GM21619 (cell line): ENCODE results near the gene CGREF1.
"Not testable (repeated sequence)": the region's sequence is repeated elsewhere in the genome, so short reads cannot be mapped to it uniquely, and the experiment has no call there.

Experiments used
- ATAC-seq: cut with Tn5 transposase; IDR thresholded peaks from one replicate; pipeline ENCODE4 v1.9.1; 2021; ENCODE audit not compliant: unreplicated experiment

The CGREF1 gene

GRCh38 chr2:27111392-27112078, 7.4 kb downstream of the CGREF1 start:
- ATAC-seq: not testable (repeated sequence)

- ATAC-seq: not testable (repeated sequence)
These were observed 8.2 kb downstream of the CGREF1 start for GRCh38 chr2:27110603-27111352.

- ATAC-seq: no peak
These were observed 9.8 kb downstream of the CGREF1 start for GRCh38 chr2:27109083-27109482.

- no peak for ATAC-seq
These were observed 10.7 kb downstream of the CGREF1 start for GRCh38 chr2:27108221-27108620.

- no peak for ATAC-seq
These were observed 12.9 kb downstream of the CGREF1 start for GRCh38 chr2:27105981-27106380.

GRCh38 chr2:27102329-27102728, 16.6 kb downstream of the CGREF1 start:
- ATAC-seq: no peak

GRCh38 chr2:27100036-27100435, 18.9 kb downstream of the CGREF1 start:
- no peak for ATAC-seq

GRCh38 chr2:27099334-27099955, 19.5 kb downstream of the CGREF1 start:
- no peak for ATAC-seq

GRCh38 chr2:27097341-27097740, 21.6 kb downstream of the CGREF1 start:
- no peak for ATAC-seq

GRCh38 chr2:27096748-27097297, 22.1 kb downstream of the CGREF1 start:
- no peak for ATAC-seq

GRCh38 chr2:27095745-27096651, 22.9 kb downstream of the CGREF1 start:
- ATAC-seq: no peak

GRCh38 chr2:27095427-27095744, 23.5 kb downstream of the CGREF1 start:
- ATAC-seq: no peak

GRCh38 chr2:27094353-27094984, 24.5 kb downstream of the CGREF1 start:
- no peak for ATAC-seq

GRCh38 chr2:27093430-27094352, 25.2 kb downstream of the CGREF1 start:
- ATAC-seq: no peak

- ATAC-seq: no peak
These were observed 26.1 kb downstream of the CGREF1 start for GRCh38 chr2:27092696-27093429.

GRCh38 chr2:27091746-27092695, 26.9 kb downstream of the CGREF1 start:
- no peak for ATAC-seq

GRCh38 chr2:27089111-27089954, 29.6 kb downstream of the CGREF1 start:
- ATAC-seq: no peak
